ENCODE data around the gene ENPP4. TPM values are rescaled to one million over a fixed set of nuclear protein-coding genes. Genes with fewer than 3 reads are reported as not detected.
"Not testable (repeated sequence)": the region's sequence is repeated elsewhere in the genome, so short reads cannot be mapped to it uniquely, and the experiment has no call there.

The ENPP4 gene
- total RNA-seq, 1 experiment from 2014 or later: 1.6 TPM

GRCh38 chr6:46131291-46131690, 1.5 kb downstream of the ENPP4 start:
- DNase-seq (ENCODE audit: low spot score): not testable (repeated sequence)

- DNase-seq (ENCODE audit: low spot score): no peak
Measured at GRCh38 chr6:46134216-46134615, 4.4 kb downstream of the ENPP4 start.

- DNase-seq (ENCODE audit: low spot score): no peak
Measured at GRCh38 chr6:46135176-46135575, 5.4 kb downstream of the ENPP4 start.

- DNase-seq (ENCODE audit: low spot score): no peak
Measured at GRCh38 chr6:46136831-46137230, 7.0 kb downstream of the ENPP4 start.

DNA sequence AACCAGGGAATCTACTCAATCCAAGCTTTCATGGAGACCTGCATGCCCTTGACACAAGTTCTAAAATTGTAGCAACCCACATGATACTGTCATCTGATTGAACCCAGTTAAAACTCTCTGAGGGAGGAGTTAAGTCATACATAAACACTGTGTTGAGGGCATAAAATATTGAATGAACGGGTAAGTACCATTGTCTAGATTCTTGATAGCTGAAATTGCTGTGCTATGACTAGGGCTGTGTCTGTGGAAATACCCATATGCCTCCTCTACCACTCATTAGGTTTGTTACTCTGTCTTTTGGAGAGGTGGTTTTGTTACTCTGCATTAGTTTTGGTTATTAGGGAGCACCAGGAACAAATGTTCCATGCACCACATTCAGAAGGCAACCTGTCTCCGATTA, 7.6 kb downstream of the ENPP4 start:
- no peak for DNase-seq (ENCODE audit: low spot score)

GRCh38 chr6:46138281-46138680, 8.5 kb downstream of the ENPP4 start:
- no peak for DNase-seq (ENCODE audit: low spot score)

DNA sequence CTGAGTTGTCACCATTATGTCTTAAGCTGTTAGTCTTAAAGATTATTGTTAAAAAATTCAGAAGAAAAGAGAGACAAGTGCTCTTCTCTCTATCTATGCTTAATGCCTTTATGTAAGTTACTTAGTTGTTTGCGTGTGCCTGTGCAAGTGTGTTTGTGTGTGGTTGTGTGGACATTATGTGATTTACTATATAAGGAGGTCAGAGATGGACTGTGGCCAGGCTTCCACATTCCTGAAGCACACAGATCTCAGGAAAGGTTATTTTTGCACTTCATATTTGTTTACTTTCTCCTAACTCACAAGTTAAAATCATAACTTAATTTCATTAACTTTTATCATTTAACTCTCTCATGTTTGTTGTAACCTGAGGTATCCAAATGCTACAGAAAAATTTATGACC, 14.5 kb downstream of the ENPP4 start:
- DNase-seq (ENCODE audit: low spot score): no peak

DNA sequence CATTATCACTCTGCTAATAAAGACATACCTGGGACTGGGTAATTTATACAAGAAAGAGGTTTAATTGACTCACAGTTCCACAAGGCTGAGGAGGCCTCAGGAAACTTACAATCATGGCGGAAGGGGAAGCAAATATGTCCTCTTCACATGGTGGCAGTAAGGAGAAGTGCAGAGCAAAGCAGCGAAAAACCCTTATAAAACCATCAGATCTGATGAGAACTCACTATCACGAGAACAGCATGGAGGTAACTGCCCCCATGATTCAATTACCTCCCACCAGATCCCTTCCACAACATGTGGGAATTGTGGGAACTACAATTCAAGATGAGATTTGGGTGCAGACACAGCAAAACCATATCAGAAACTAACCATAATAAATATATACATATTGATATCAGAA, 19.3 kb downstream of the ENPP4 start:
- not testable (repeated sequence) for DNase-seq (ENCODE audit: low spot score)

- DNase-seq (ENCODE audit: low spot score): no peak
Measured at GRCh38 chr6:46156701-46157100, 26.9 kb downstream of the ENPP4 start.

DNA sequence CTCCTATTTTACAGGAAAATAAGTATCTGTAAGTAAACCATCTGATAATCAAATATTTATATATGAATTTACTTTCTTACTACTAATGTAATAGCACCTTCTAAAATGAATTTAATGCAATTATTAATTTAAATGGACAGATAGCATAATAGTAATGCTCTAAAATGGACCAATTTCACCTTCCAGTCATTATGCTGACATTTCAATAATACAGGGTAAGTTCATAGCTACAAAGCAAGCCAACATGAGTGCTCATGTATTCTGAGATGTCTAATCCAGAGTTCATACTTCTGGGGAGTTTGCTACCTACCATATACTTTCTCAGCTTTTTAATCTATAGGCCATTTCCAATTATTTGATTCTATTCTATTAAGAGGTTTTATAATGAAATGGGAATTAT, 29.4 kb downstream of the ENPP4 start:
- DNase-seq (ENCODE audit: low spot score): no peak

- DNase-seq (ENCODE audit: low spot score): no peak
Measured at GRCh38 chr6:46160102-46160501, 30.3 kb downstream of the ENPP4 start.

DNA sequence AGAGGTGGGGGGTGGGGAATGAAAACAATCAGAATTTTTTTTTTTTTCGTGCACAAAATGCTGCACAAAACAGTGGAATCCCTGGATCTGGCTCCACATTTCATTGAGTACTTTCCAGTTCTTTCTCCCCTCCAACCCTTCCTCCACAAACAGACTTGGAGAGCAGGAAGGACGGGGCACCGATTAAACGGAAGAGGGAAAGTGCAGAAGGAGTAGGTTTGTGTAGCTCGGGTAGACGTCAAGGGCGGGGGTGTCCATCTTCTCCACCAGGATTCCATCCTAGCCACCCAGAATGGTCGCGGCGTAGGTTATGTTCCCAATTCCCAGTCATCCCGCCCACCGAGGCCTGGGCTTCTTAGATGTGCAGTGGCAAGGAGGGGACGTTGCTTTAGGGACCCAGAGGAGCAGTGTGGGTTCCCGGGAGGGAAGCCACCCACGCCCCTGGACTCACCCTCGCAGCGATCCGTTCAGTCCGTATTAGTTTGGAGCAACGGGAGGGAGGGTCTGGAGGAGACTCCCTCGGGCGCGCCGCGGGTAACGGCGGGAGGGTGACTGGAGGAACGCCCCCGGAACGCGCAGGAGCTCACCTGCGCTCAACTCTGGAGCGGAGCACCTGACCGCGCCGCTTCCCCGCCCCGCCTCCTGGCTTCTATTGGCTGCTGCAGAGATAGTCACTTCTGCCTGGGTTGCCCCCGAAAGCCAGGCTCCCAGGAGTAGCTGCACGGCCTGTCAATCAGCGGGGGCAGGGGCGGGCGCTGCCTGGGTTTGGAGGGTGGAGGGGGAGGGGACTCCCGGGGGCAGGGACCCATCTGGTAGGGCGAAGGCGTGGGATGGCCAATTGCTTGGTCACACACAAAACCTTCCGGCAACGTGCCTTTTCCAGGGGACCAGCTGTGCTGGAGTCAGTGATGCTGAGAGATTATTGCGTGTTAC, 40.8 kb downstream of the ENPP4 start, which contains the start of gene ENPP5:
ENPP5 (minus strand) TSS at position 624 of the 933 bp plus-strand sequence. CDS start 2,718 bp downstream, outside the sequence.
- DNase-seq (ENCODE audit: low spot score): peak; percentile 42

GRCh38 chr6:46172176-46172575, 42.4 kb downstream of the ENPP4 start:
- DNase-seq (ENCODE audit: low spot score): no peak

GRCh38 chr6:46174904-46175303, 45.1 kb downstream of the ENPP4 start:
- no peak for DNase-seq (ENCODE audit: low spot score)

- DNase-seq (ENCODE audit: low spot score): no peak
Measured at GRCh38 chr6:46175446-46175845, 45.7 kb downstream of the ENPP4 start.

GRCh38 chr6:46175976-46176375, 46.2 kb downstream of the ENPP4 start:
- no peak for DNase-seq (ENCODE audit: low spot score)

GRCh38 chr6:46184114-46184513, 54.3 kb downstream of the ENPP4 start:
- peak; percentile 67 for DNase-seq (ENCODE audit: low spot score)

- no peak for DNase-seq (ENCODE audit: low spot score)
Measured at GRCh38 chr6:46186583-46186982, 56.8 kb downstream of the ENPP4 start.

DNA sequence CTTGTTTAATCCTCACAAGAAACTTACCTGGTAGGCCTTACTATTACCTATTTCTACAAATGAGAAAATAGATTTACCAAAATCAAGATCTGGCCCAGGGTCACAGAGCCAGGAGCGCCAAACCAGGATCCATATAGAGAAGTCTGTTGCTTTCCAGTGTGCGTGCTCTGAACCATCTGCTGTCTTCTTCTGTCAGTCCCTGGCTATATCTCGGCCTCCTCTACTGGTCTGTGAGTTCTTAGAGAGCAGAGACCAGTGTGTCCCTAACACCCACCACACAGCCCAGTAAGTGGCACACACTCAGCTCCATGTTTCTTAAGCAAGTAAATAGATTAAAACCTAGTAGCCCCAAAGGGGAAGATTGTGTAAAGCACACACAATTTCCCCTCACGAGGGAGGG, 59.9 kb downstream of the ENPP4 start:
- no peak for DNase-seq (ENCODE audit: low spot score)

DNA sequence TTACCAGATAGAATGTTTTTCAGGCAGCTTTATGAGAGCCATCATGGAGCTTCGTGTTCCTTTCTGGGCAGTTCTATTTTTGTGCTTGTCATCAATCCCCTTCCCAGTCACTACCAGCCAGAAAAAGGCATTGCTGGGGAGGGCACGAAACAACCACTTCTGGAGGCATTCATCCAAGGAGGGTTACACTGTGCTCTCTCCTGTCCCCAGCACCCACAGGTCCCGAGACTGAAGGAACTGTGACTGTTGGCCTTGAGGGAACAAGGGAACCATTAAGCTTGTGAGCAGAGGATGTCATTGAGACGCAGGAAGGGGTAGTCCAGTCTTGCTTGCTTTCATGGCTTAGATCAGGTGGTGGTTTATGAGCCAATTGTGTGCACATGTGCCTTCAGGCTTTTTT, 61.1 kb downstream of the ENPP4 start:
- DNase-seq (ENCODE audit: low spot score): no peak

- peak; percentile 87 for DNase-seq (ENCODE audit: low spot score)
Measured at GRCh38 chr6:46191961-46192360, 62.2 kb downstream of the ENPP4 start.

Measured in H4 (cell line).